ENCODE data around the gene MTHFD1L.

GRCh38 chr6:151107897-151108427, 242.5 kb downstream of the MTHFD1L start:
- TF ChIP-seq POLR2A (IDR thresholded peaks at IDR 0.05) (no peak), EP300 (IDR thresholded peaks at IDR 0.05) (no peak), POLR2AphosphoS5 (IDR thresholded peaks at IDR 0.05) (no peak)
- TF ChIP-seq, protein P1, sequence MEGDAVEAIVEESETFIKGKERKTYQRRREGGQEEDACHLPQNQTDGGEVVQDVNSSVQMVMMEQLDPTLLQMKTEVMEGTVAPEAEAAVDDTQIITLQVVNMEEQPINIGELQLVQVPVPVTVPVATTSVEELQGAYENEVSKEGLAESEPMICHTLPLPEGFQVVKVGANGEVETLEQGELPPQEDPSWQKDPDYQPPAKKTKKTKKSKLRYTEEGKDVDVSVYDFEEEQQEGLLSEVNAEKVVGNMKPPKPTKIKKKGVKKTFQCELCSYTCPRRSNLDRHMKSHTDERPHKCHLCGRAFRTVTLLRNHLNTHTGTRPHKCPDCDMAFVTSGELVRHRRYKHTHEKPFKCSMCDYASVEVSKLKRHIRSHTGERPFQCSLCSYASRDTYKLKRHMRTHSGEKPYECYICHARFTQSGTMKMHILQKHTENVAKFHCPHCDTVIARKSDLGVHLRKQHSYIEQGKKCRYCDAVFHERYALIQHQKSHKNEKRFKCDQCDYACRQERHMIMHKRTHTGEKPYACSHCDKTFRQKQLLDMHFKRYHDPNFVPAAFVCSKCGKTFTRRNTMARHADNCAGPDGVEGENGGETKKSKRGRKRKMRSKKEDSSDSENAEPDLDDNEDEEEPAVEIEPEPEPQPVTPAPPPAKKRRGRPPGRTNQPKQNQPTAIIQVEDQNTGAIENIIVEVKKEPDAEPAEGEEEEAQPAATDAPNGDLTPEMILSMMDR (IDR thresholded peaks at IDR 0.05) = no peak
